ENCODE measurements around the gene SLC44A1. TPM values are rescaled to one million over a fixed set of nuclear protein-coding genes. Genes with fewer than 3 reads are reported as not detected.

SLC44A1 gene
- polyA plus RNA-seq, 3 donors from 2014 or later: 13.1 to 30.9 (median 25.0) TPM

DNA sequence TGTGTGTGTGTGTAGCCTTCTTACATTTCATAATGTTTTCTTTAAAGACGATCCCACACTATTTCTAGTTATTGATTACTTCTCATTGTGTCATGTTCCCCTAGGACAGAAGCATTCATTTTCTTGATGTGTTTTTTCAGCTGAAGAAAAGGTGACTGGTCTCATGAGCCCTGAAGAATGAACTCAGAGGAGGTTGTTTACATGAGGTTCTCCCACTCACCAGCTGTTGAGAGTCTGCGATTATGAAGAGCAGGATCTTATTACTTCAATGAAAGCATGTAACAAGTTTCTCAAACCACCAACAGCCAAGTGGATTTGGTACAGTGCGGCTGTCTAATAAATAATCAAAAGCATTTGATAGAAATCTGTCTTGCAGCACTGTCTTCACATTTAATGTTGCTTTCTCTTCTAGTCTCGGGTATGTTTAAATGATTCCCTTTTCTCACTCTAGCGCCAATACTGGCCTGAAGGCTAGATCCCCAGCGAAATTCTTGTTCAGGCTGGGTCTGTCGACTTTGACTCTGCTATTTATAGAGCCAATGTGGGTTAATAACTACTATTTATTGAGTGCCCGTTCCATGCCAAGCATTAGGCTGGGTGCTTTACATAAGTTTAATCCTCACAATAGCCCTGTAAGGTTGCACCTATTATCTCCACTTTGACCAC, 193.8 kb downstream of the SLC44A1 start:
- DNase-seq: no peak
- H3K27ac Mint-ChIP-seq: no peak overlapping the region
- H3K9me3 Mint-ChIP-seq: peaks cover 0 to 2% (median 0%) of the 10 kb centered on the region in 6 donors
- H3K36me3 Mint-ChIP-seq: peaks cover 0 to 3% (median 0%) of the 10 kb centered on the region in 3 donors
- no peaks in the 10 kb centered on the region for H3K4me1 Mint-ChIP-seq
- no peak overlapping the region for H3K4me3 Mint-ChIP-seq
- H3K27me3 Mint-ChIP-seq (ENCODE audit: low read depth in 3 of 3): no peaks in the 10 kb centered on the region

DNA sequence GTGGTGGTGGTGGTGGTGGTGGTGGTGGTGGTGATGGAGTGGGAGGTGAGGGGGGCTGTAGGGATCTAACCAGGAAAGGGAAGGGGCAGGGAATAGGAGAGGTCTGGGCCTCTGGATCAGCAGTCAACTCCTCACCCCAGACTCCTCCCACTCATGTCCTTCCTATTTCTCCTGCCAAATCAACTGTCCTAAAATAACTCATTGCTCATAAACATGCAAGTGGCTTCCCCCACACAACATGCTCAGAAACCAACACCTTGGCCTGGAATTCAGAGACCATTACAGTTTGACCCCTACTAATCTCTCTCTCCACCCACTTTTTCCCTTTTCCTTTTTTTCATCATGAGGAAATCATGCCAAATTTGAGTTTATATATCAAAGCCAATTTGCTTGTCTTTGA, 195.0 kb downstream of the SLC44A1 start:
- no peak overlapping the region for H3K27ac Mint-ChIP-seq
- H3K27me3 Mint-ChIP-seq (ENCODE audit: low read depth in 3 of 3): no peaks in the 10 kb centered on the region
- no peak for DNase-seq
- no peaks in the 10 kb centered on the region for H3K4me1 Mint-ChIP-seq
- peaks cover 0 to 3% (median 0%) of the 10 kb centered on the region in 3 donors for H3K36me3 Mint-ChIP-seq
- H3K4me3 Mint-ChIP-seq: no peak overlapping the region
- H3K9me3 Mint-ChIP-seq: no peaks in the 10 kb centered on the region

- Mint-ChIP-seq H3K27ac (no peak overlapping the region), H3K4me1 (no peaks in the 10 kb centered on the region), H3K36me3 (no peaks in the 10 kb centered on the region), H3K9me3 (no peaks in the 10 kb centered on the region), H3K4me3 (no peak overlapping the region), H3K27me3 (ENCODE audit: low read depth in 3 of 3) (no peaks in the 10 kb centered on the region)
- no peak for DNase-seq
Observed at GRCh38 chr9:105441616-105442160, 197.2 kb downstream of the SLC44A1 start.

- no peak overlapping the region for H3K4me3 Mint-ChIP-seq
- H3K27ac Mint-ChIP-seq: no peak overlapping the region
Observed at GRCh38 chr9:105443121-105443520, 198.7 kb downstream of the SLC44A1 start.

GRCh38 chr9:105444130-105444529, 199.7 kb downstream of the SLC44A1 start:
- Mint-ChIP-seq H3K4me3 (no peak overlapping the region), H3K9me3 (no peaks in the 10 kb centered on the region), H3K36me3 (no peaks in the 10 kb centered on the region), H3K27me3 (ENCODE audit: low read depth in 3 of 3) (peaks cover 0 to 2% (median 0%) of the 10 kb centered on the region in 3 donors), H3K4me1 (peaks cover 11 to 14% of the 10 kb centered on the region in 2 donors), H3K27ac (peak overlapping the region in 1 of 6 donors; percentile 57)
- DNase-seq: no peak

More at GRCh38 chr9:105443121-105443520, 198.7 kb downstream of the SLC44A1 start:
- Mint-ChIP-seq H3K9me3 (no peaks in the 10 kb centered on the region), H3K27me3 (ENCODE audit: low read depth in 3 of 3) (no peaks in the 10 kb centered on the region), H3K36me3 (no peaks in the 10 kb centered on the region), H3K4me1 (peaks cover 5% of the 10 kb centered on the region in 2 donors)
- DNase-seq: no peak

GRCh38 chr9:105445203-105445881, 200.9 kb downstream of the SLC44A1 start:
- peaks cover 11 to 18% of the 10 kb centered on the region in 2 donors for H3K4me1 Mint-ChIP-seq
- peaks cover 0 to 4% (median 0%) of the 10 kb centered on the region in 3 donors for H3K27me3 Mint-ChIP-seq (ENCODE audit: low read depth in 3 of 3)
- H3K9me3 Mint-ChIP-seq: no peaks in the 10 kb centered on the region
- H3K4me3 Mint-ChIP-seq: no peak overlapping the region
- H3K27ac Mint-ChIP-seq: no peak overlapping the region
- DNase-seq: no peak
- no peaks in the 10 kb centered on the region for H3K36me3 Mint-ChIP-seq

DNA sequence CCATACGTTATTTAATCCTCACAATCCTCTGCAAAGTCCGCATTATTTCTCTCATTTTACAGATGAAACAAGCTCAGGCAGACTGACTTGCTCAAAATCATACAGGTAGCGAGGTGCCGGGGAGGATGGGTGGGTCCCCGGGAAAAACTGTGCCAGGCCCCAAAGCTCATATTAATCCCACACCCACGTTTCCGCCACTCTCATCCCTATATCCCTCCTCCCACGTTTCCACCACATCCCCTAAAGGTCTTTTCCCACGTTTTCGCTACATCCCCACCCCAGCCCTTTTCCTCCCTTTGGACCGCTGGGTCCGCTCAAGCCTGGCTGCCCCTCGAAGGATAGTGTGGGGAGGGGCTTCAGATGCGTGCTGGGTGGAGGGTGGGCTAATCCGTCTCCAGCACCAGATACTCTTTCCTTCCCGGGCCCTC, 202.9 kb downstream of the SLC44A1 start:
- H3K9me3 Mint-ChIP-seq: no peaks in the 10 kb centered on the region
- peak overlapping the region; percentile 79 to 87 (median 83) for H3K4me3 Mint-ChIP-seq
- no peak for DNase-seq
- no peaks in the 10 kb centered on the region for H3K36me3 Mint-ChIP-seq
- peaks cover 11 to 18% of the 10 kb centered on the region in 2 donors for H3K4me1 Mint-ChIP-seq
- peak overlapping the region in 5 of 6 donors; percentile 24 to 70 (median 34) for H3K27ac Mint-ChIP-seq
- peaks cover 0 to 6% (median 0%) of the 10 kb centered on the region in 3 donors for H3K27me3 Mint-ChIP-seq (ENCODE audit: low read depth in 3 of 3)

GRCh38 chr9:105447814-105448812, 203.7 kb downstream of the SLC44A1 start, which contains the start of gene FSD1L:
TSS of gene FSD1L (plus strand) at chr9:105448034. CDS start at chr9:105448221, 187 bp downstream.
- no peaks in the 10 kb centered on the region for H3K9me3 Mint-ChIP-seq
- H3K4me3 Mint-ChIP-seq: peak within 1 kb of the TSS; percentile 80 to 87 (median 83)
- H3K4me1 Mint-ChIP-seq: peaks cover 11 to 18% of the 10 kb centered on the region in 2 donors
- H3K27me3 Mint-ChIP-seq (ENCODE audit: low read depth in 3 of 3): peaks cover 0 to 6% (median 4%) of the 10 kb centered on the region in 3 donors
- H3K27ac Mint-ChIP-seq: peak within 1 kb of the TSS in 5 of 6 donors; percentile 24 to 70 (median 34)
- peak; percentile 75 to 78 (median 75) for DNase-seq
- no peaks in the 10 kb centered on the region for H3K36me3 Mint-ChIP-seq

- H3K27me3 Mint-ChIP-seq (ENCODE audit: low read depth in 3 of 3): peaks cover 2 to 6% (median 4%) of the 10 kb centered on the region in 3 donors
- DNase-seq: no peak
- H3K27ac Mint-ChIP-seq: peak overlapping the region in 1 of 6 donors; percentile 54
- H3K4me1 Mint-ChIP-seq: peaks cover 11 to 18% of the 10 kb centered on the region in 2 donors
- H3K36me3 Mint-ChIP-seq: no peaks in the 10 kb centered on the region
- H3K4me3 Mint-ChIP-seq: peak overlapping the region; percentile 65 to 87 (median 80)
- H3K9me3 Mint-ChIP-seq: no peaks in the 10 kb centered on the region
Observed at GRCh38 chr9:105449081-105449480, 204.6 kb downstream of the SLC44A1 start.

DNA sequence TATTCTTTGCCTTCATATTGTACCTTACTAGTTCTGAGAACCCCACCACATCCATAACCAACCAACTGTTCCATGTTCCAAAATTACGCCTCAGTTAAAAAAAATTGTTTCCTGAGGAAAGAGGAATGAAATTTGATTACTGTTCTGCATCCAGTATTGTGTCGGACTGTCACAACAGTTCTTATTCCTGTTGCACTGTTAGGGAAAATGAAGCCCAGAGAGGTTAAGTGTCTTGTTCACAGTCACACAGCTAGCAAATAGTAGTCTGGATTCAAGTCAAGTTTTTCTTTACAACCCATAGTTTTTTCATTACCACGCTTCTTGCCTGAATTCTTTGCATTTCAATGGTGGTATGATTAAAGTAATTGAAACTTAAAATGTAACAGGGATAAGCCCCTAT, 207.7 kb downstream of the SLC44A1 start:
- peaks cover 0 to 4% (median 0%) of the 10 kb centered on the region in 3 donors for H3K36me3 Mint-ChIP-seq
- DNase-seq: no peak
- no peak overlapping the region for H3K27ac Mint-ChIP-seq
- H3K9me3 Mint-ChIP-seq: no peaks in the 10 kb centered on the region
- peaks cover 11 to 18% of the 10 kb centered on the region in 2 donors for H3K4me1 Mint-ChIP-seq
- H3K27me3 Mint-ChIP-seq (ENCODE audit: low read depth in 3 of 3): peaks cover 2 to 7% (median 5%) of the 10 kb centered on the region in 3 donors
- no peak overlapping the region for H3K4me3 Mint-ChIP-seq

GRCh38 chr9:105455836-105456475, 211.5 kb downstream of the SLC44A1 start:
- Mint-ChIP-seq H3K4me1 (no peaks in the 10 kb centered on the region), H3K36me3 (peaks cover 0 to 4% (median 0%) of the 10 kb centered on the region in 3 donors), H3K4me3 (no peak overlapping the region), H3K9me3 (no peaks in the 10 kb centered on the region), H3K27ac (no peak overlapping the region), H3K27me3 (ENCODE audit: low read depth in 3 of 3) (peaks cover 2 to 8% (median 3%) of the 10 kb centered on the region in 3 donors)
- DNase-seq: no peak

- peaks cover 2 to 7% (median 2%) of the 10 kb centered on the region in 3 donors for H3K27me3 Mint-ChIP-seq (ENCODE audit: low read depth in 3 of 3)
- no peak overlapping the region for H3K27ac Mint-ChIP-seq
- H3K4me1 Mint-ChIP-seq: no peaks in the 10 kb centered on the region
- H3K9me3 Mint-ChIP-seq: no peaks in the 10 kb centered on the region
- H3K4me3 Mint-ChIP-seq: no peak overlapping the region
- no peak for DNase-seq
- peaks cover 0 to 4% (median 0%) of the 10 kb centered on the region in 3 donors for H3K36me3 Mint-ChIP-seq
Observed at GRCh38 chr9:105457560-105458294, 213.3 kb downstream of the SLC44A1 start.

Measured in immature natural killer cell (primary cell).